Stimulated activated CD4-positive, alpha-beta T cell treated with anti-CD3 and anti-CD28 coated beads, Interleukin-2, amount 100 ng/mL, for 4 hours (primary cell): ENCODE data around the gene GADD45G.

Experiments
- DNase-seq: peaks from one replicate; pipeline ENCODE4 v3.0.0-alpha.2; 2020; ENCODE audit warnings: low read depth

The GADD45G gene

DNA sequence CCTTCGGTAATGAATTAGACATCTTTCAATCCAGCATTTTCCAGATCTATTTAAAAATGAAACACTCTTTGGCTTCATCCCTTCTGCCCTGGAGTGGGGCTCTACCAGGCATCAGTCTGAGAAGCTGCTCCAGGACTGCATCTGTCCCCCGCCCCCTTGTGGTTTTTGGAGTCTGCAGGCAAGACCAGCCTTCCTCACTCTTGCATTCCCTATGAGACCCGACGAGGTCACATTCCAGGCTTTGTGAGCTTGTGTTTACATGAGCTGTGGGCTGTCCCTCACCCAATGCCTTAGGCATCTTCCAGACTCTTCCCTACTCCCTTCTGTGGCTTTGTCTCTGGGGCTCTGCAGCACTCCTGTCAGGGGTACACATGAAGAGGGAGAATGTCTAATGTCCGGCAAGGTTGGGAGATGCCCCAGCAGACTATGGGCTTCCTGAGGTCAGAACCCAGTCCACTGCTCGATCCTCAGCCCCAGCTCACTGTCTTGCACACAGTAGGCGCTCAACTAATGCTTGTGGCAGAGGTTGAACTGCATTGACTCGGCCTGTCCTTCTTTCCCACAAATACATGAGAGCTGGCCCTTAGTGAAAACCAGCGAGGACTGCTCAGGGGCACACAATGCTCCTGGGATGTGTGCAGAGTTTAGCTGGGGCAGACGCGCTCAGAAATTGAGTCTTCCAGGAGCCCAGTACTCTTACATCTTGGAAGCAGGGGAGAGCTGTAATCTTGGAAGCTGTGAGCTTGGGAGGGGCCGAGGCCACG lies 11.7 kb upstream of the GADD45G start:
- no peak for DNase-seq

DNA sequence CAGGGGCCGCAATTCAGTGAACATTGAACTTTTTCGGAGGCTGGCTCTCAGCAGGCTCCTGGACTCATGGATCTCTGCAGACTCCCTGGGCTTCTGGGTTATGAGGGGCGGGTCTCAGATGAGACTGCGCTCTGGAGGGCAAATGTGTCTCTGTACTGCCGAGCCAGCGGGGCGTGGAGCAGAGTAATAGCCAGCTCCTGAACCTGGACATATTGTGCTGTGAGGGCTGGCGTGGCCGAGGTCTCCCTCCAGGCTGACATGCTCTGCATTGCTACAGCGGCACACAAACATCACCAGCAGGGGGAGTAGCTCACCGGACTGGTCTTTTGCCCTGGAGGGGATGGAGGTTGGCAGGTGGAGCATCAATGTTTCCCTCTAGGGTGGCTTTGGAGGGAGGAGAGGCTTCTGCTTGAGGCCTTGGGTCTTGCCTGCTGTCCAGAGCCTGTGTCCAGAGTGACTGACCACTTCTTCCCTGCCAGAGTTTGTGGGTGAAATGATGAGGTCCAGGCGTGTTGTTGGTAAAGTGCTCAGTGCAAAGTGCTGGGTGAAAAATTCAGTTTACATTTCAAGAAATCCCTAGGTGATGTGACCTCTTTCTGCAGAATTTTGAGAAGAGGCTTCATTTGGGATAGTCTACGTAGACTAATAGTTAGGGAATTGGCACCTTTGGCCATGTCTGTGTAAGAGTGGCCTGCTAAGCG lies 10.9 kb upstream of the GADD45G start:
- no peak for DNase-seq

DNA sequence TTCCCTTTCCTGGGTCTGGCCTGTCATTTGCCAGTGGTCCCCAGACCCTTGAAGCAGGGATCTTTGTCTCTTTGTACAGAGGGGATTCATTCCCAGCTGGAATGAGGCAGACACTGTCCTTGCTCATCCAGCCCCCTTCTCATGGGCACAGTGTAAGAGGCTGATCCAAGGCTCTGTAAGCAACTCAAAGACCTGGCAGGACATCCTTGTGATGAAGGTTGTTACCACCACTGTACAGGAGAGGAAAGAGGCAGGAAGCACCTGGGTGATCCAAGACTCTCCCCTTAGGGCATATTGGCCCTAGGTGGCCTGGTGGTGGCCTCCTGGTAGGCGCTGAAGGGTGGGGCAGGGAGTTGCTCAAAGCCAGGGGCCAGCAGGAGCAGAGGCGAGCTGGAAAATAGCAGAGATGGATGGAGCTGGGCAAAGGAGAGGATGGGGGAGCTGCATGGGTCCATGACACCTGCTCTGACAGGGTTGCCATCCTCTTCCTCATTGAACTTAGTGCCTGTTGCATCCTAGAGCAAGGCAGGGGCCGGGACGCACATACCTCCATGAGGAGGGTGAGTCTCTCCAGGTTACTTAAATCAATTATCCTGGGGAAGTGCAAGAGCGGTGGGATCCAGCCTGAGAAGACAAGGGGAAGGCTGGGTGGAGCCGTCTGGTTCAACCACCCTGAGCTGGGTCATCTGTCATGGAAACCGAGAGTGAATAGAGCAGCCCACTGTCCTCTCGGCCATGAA lies 9.8 kb upstream of the GADD45G start:
- DNase-seq: no peak

DNA sequence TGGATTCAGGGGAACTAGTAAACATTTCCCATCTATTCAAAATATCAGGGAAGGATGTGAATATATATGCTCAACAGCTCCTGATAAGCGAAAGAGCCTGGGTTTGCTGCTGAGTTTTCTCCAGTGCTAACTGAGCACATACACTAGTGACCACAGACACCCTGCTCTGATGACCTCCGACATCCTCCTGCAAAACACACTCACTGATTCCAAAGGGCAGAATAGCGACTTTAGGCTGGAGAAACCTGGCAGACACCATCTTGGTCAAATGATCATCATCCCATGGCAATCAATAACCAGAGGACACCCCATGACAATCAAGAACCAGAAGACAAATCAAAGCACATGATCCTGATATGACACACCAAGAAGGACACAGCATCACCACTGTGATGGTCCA lies 9.2 kb upstream of the GADD45G start:
- DNase-seq: no peak

DNA sequence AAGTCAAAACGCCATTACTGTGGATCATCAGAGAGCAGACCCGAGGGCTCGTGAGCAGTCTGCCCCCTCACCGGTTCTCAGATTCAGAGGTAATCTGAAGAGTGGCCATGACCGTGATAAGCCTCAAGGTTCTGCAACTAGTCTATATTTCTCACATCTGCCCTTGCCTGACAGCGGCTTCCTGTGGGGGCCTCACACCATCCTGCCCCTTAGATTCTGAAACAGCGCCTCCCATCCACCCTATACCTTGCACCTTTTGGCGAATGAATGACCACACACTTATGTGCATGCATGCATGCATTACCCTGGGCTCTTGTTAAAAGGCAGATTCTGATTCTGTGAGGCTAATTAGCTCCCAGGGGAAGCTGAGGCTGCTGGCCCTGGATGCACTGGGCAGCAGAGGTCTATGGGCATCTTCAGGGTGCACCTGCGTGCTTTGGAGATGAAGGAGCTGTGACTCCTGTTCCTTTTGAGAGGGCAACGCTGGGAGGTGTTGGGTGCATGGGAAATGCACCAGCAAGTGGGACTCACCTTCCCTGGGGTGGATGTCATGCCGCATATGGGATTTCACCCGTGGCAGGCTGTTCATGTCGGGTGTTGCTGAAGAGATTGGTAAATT lies 7.8 kb upstream of the GADD45G start:
- DNase-seq: no peak

GRCh38 chr9:89597711-89598362 lies 7.0 kb upstream of the GADD45G start:
- no peak for DNase-seq

GRCh38 chr9:89598363-89598713 lies 6.5 kb upstream of the GADD45G start:
- no peak for DNase-seq

GRCh38 chr9:89598926-89599325 lies 5.9 kb upstream of the GADD45G start:
- no peak for DNase-seq

- no peak for DNase-seq
These were observed 4.0 kb upstream of the GADD45G start for GRCh38 chr9:89600831-89601230.

GRCh38 chr9:89601306-89601705 lies 3.5 kb upstream of the GADD45G start:
- DNase-seq: no peak

GRCh38 chr9:89601856-89602562 lies 2.8 kb upstream of the GADD45G start:
- no peak for DNase-seq

DNA sequence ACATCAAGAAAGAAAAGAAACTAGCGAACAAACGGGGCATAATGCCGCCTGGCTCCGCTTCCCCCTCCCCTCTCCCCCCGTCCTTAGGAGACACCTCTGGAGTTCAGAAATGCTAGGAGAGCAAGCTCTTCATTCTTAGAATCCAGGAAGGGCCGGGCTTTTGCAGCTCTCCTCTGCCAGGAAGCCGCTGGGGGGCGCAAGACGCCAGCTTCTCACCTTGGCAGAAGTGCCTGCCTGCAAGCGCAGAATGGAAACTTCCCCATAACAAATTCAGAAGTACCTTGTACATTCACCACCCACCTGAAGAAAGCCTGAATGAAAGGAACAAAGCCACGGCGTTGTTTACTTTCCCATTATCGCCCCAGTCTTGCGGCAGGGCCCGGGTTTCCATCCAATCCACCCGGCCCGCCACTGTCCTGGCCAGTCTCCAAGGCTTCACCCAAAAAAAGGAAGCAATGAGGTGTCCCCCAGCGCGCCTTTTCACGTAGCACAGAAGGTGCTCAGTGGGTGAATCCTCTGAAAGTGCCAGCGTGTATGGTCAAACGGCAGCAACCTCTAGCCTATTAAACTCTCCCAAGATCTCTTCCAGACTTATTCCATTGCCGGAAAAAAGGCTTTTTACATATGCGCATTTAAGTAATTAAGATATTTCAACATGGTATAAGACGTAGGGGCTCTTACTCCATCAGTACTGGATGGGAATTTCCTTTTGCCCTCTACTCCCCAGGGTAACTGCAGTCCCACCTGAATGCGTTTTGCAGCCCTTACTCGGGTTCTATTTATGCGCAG lies 1.6 kb upstream of the GADD45G start:
- peak; percentile 85 for DNase-seq

DNA sequence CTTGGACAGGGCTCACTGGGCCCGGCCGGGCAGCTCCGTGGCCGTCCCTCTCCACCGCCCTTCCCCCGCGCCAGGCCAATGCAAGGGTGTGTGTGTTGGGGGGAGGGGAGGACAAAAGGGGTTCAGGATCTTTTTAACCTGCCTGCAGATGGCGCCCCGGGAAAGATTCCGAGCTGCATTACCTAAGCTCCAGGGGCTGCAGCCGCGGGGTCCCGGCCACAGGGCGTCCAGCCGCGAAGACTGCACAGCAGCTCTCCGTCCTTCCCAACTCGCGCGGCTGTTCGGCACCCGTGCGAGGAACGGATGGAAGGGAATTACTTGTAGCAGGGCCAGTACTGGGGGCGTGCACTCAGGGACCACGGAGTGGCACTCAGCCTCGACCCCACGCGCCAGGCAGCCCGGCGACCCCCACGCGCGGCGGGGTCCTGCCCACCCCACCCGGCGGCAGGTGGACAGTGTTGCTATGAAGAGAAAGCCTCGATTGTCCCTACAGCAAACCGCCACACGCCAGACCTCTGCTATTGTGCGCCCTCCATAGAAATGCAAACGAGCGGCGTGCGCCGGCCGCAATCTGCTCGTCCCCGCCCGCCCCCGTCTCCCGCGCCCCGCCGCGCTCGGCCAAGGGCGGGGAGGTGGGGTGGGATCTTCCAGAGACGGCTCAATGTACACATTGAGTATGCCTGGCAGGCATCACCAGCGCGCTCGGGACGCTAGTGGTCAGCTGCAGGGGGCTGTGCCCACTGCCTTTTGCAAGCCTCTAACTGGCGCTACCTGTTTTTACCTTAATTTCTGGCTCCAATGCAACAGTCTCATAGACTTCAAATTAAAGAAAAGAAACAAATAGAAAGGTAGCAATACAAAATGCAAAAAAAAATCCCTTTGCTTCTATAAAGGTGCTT lies 796 bp upstream of the GADD45G start:
- no peak for DNase-seq

GRCh38 chr9:89605465-89606048 lies 745 bp downstream of the GADD45G start:
- peak; percentile 64 for DNase-seq

GRCh38 chr9:89606049-89606623 lies 1.3 kb downstream of the GADD45G start:
- no peak for DNase-seq

DNA sequence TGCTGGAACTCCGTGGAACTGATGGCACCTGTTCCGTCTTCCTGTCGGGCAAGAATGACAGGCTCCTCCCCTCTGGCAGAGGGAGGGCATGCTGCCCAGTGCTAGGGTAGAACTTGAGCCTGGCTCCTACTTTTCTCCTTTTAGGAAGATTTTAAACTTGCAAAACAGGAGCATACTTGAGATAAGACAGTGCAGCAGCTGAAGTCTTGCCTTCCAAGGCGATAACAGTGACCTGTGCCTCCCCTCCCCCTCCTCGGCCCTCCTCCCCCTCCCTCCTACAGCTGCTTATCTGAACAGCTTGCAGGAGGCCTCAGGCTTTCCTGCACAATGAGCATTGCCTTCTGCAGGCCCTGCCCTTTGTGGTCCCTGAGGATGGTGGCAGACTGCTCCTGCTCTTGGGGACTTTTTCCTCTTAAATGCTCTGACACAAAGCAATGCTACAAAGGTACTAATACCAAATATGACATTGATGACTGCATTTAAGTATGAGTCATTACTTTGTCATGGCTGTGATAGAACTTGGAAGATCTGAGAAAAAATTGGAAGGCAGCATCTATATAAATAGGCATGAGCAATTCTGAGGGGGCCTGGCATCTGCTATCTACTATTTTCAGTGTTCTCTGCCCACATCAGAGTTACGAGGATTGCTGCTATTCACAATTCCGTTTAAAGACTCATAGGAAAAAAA lies 2.0 kb downstream of the GADD45G start:
- DNase-seq: no peak

GRCh38 chr9:89608641-89609335 lies 4.0 kb downstream of the GADD45G start:
- DNase-seq: no peak
